Pancreas (tissue), 10 donors: Measurements from ENCODE around the gene OSBPL2. TPM values are rescaled to one million over a fixed set of nuclear protein-coding genes. Genes with fewer than 3 reads are reported as not detected.
A peak's percentile ranks its signal among the peaks of the same experiment; 100 is the strongest.

Experiments used
- ATAC-seq, 4 donors: fragments of 200-7000 bp; cut with Tn5 transposase; one replicate each; pipeline versions ENCODE4 v1.8.0 to v1.9.1; 2020; ENCODE audit warnings: mild to moderate bottlenecking in 4 of 4, moderate library complexity in 4 of 4
- DNase-seq, 6 donors: peaks; one replicate each; pipeline ENCODE4 v3.0.0-alpha.2; 2020
- FAIRE-seq: peaks from 2 replicates; lab custom pipeline; 2012; peaks lifted over from hg19 to GRCh38; lab: Jason Lieb, UNC
- H3K27ac ChIP-seq, 4 donors: fragments of 200-600 bp; sonication (generic); 1 replicate in 3 of 4; 2 replicates in 1 of 4; pipeline versions ENCODE4 v1.5.0 to v1.8.0; 2020
- H3K27me3 ChIP-seq, 4 donors: fragments of 200-600 bp; one replicate each; pipeline ENCODE4 v1.8.0; 2021
- H3K36me3 ChIP-seq, 3 donors: fragments of 200-600 bp; sonication (generic) in 1 of 3; one replicate each; pipeline versions ENCODE4 v1.5.0 to v1.8.0; 2020 to 2021
- H3K4me1 ChIP-seq, 3 donors: fragments of 200-600 bp; one replicate each; pipeline ENCODE4 v1.8.0; 2021
- H3K4me3 ChIP-seq, 4 donors: fragments of 200-600 bp; sonication (generic) in 2 of 4; one replicate each; pipeline versions ENCODE4 v1.5.0 to v1.8.0; 2020 to 2021
- H3K9me3 ChIP-seq, 4 donors: fragments of 200-600 bp; one replicate each; pipeline ENCODE4 v1.8.0; 2021
- CTCF ChIP-seq, 4 donors: fragments of 200-600 bp; sonication (generic) in 3 of 4; IDR thresholded peaks; one replicate each; pipeline versions ENCODE4 v1.5.0 to v1.8.0; 2021; ENCODE audit warnings: antibody characterized with exemption in 4 of 4
- WGBS, 2 donors: extraction: QIAGEN DNeasy Blood & Tissue Kit; methylation state at CpG; one replicate each; pipeline ENCODE4 v1.1.7; 2013; 5-methylcytosine and 5-hydroxymethylcytosine counted together
- intact Hi-C, 3 donors: fragments of 100-400 bp; cut with DNase I; formaldehyde crosslinking; loops; one replicate each; pipeline versions ENCODE4 v1.11.1 to v1.14.2; 2022
- polyA plus RNA-seq, 2 donors: library from polyadenylated mRNA; stranded (reverse); fragments of 200-250 nt; gene quantifications; one replicate each; pipeline ENCODE4 v1.2.3, GENCODE V29; 2013
- total RNA-seq, 6 donors: library from RNA; stranded (reverse); fragmentation: NEBNext Ultra II Directional in 4 of 6; extraction: Animal tissue kit (Norgen Biotek cat#: 25700) in 4 of 6; gene quantifications; one replicate each; pipeline versions ENCODE4 v1.2.1 to v1.2.4, GENCODE V29; 2021 to 2023
- donor health status: healthy with polysubstance abuse.
- donor health status: DM: no; HTN: no; CAD: no; lungs with moderate emphysema.
- donor health status: DM: no; HTN: no; CAD: no.
- donor health status: control.
- donor health status: control.
- donor health status: Bipolar disorder and iron deficiency.
- donor health status: DM: yes; HTN: yes; CAD: no.
- donor health status: DM: no; HTN: no; CAD: no.
- donor health status: DM: no; HTN: no; CAD: no.
- donor health status: DM: yes; HTN: yes; CAD: no.

OSBPL2 gene
- total and polyA plus RNA-seq, 8 donors, result 33.3 to 56.8 (median 47.0) TPM

GRCh38 chr20:62243906-62244515 lies 5.7 kb downstream of the OSBPL2 start:
- no peaks in the 10 kb centered on the region for H3K27me3 ChIP-seq
- no peaks in the 10 kb centered on the region for H3K36me3 ChIP-seq
- intact Hi-C loops, result no loop called here
- H3K9me3 ChIP-seq, result no peaks in the 10 kb centered on the region
- WGBS, 2 donors, result 33 to 41% methylated on average over 21 of the region's 21 CpGs
- H3K4me3 ChIP-seq, result no peak overlapping the region
- TF ChIP-seq CTCF (IDR thresholded peaks at IDR 0.05), result no peak
- no peak for FAIRE-seq
- peak overlapping the region; percentile 65 to 92 (median 81) for H3K27ac ChIP-seq
- peak in 5 of 6 donors; percentile 47 to 83 (median 56) for DNase-seq
- ATAC-seq, result peak; percentile 10 to 40 (median 16)
- peaks cover 63 to 75% (median 67%) of the 10 kb centered on the region in 3 donors for H3K4me1 ChIP-seq

- intact Hi-C loops, result no loop called here
- H3K36me3 ChIP-seq, result no peaks in the 10 kb centered on the region
- H3K27me3 ChIP-seq, result no peaks in the 10 kb centered on the region
- no peak for TF ChIP-seq CTCF (IDR thresholded peaks at IDR 0.05)
- H3K4me1 ChIP-seq, result peaks cover 63 to 77% (median 67%) of the 10 kb centered on the region in 3 donors
- H3K9me3 ChIP-seq, result no peaks in the 10 kb centered on the region
- FAIRE-seq, result no peak
- H3K27ac ChIP-seq, result peak overlapping the region; percentile 65 to 92 (median 81)
- peak; percentile 78 to 85 (median 84) for ATAC-seq
- 15 to 17% methylated on average over 17 of the region's 17 CpGs for WGBS, 2 donors
- no peak overlapping the region for H3K4me3 ChIP-seq
- DNase-seq, result peak; percentile 81 to 97 (median 94)
These were observed 6.4 kb downstream of the OSBPL2 start for GRCh38 chr20:62244644-62245108.

- peaks cover 57 to 67% (median 62%) of the 10 kb centered on the region in 3 donors for H3K4me1 ChIP-seq
These were observed 7.6 kb downstream of the OSBPL2 start for GRCh38 chr20:62245911-62246280.

GRCh38 chr20:62246431-62246830 lies 8.1 kb downstream of the OSBPL2 start:
- intact Hi-C loops, result no loop called here
- no peak for FAIRE-seq
- DNase-seq, result peak in 2 of 6 donors; percentile 49 to 60
- 53 to 64% methylated on average over 8 of the region's 8 CpGs for WGBS, 2 donors
- H3K27me3 ChIP-seq, result no peaks in the 10 kb centered on the region
- ATAC-seq, result no peak
- no peak overlapping the region for H3K4me3 ChIP-seq
- peaks cover 54 to 62% (median 57%) of the 10 kb centered on the region in 3 donors for H3K4me1 ChIP-seq
- no peaks in the 10 kb centered on the region for H3K36me3 ChIP-seq
- H3K9me3 ChIP-seq, result no peaks in the 10 kb centered on the region
- no peak for TF ChIP-seq CTCF (IDR thresholded peaks at IDR 0.05)
- peak overlapping the region; percentile 25 to 65 (median 54) for H3K27ac ChIP-seq

More at GRCh38 chr20:62245911-62246280, 7.6 kb downstream of the OSBPL2 start:
- no peaks in the 10 kb centered on the region for H3K9me3 ChIP-seq
- FAIRE-seq (no peak), ATAC-seq (no peak), DNase-seq (peak in 3 of 6 donors; percentile 55 to 81 (median 55))
- no peaks in the 10 kb centered on the region for H3K27me3 ChIP-seq
- intact Hi-C loops, result no loop called here
- H3K36me3 ChIP-seq, result no peaks in the 10 kb centered on the region
- H3K4me3 ChIP-seq, result no peak overlapping the region
- no peak for TF ChIP-seq CTCF (IDR thresholded peaks at IDR 0.05)
- WGBS, 2 donors, result 53 to 61% methylated on average over 16 to 19 of the region's 19 CpGs
- peak overlapping the region; percentile 47 to 92 (median 62) for H3K27ac ChIP-seq
